WTC11 (cell line): ENCODE results near the gene SLC5A3.

ENCODE experiments used
- TF ChIP-seq, protein P1 (sequence below): sonication (generic); formaldehyde crosslinking; IDR thresholded peaks from 2 replicates; pipeline ENCODE4 v1.8.0; 2022; ENCODE audit warnings: mild to moderate bottlenecking, missing genetic modification reagents
- TF ChIP-seq, protein P2 (sequence below): fragments of 200-600 bp; IDR thresholded peaks from 2 replicates; pipeline ENCODE4 v1.8.0; 2022; ENCODE audit warnings: antibody characterized with exemption

DNA sequence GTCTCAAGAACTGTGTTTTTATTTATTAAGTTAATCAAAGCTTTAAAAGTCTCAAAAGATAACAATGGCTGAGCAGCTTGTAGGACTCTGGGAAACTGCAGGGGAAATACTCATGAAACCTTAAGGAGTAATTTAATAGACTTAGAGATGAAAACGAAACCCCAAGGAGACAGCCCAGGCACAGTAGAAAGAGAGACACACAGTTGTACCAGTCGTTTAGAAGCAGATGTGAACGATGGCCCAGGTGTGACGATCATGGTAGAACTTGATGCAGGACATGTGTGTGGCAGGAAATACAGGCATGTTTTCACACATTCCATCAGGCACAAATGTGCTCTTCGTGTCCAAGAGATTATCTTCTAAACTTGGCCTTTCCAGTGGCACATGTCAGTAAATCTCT, 21.2 kb upstream of the SLC5A3 start:
- TF ChIP-seq, protein P1, sequence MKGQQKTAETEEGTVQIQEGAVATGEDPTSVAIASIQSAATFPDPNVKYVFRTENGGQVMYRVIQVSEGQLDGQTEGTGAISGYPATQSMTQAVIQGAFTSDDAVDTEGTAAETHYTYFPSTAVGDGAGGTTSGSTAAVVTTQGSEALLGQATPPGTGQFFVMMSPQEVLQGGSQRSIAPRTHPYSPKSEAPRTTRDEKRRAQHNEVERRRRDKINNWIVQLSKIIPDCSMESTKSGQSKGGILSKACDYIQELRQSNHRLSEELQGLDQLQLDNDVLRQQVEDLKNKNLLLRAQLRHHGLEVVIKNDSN (CRISPR knock-in tag): no peak
- TF ChIP-seq, protein P2, sequence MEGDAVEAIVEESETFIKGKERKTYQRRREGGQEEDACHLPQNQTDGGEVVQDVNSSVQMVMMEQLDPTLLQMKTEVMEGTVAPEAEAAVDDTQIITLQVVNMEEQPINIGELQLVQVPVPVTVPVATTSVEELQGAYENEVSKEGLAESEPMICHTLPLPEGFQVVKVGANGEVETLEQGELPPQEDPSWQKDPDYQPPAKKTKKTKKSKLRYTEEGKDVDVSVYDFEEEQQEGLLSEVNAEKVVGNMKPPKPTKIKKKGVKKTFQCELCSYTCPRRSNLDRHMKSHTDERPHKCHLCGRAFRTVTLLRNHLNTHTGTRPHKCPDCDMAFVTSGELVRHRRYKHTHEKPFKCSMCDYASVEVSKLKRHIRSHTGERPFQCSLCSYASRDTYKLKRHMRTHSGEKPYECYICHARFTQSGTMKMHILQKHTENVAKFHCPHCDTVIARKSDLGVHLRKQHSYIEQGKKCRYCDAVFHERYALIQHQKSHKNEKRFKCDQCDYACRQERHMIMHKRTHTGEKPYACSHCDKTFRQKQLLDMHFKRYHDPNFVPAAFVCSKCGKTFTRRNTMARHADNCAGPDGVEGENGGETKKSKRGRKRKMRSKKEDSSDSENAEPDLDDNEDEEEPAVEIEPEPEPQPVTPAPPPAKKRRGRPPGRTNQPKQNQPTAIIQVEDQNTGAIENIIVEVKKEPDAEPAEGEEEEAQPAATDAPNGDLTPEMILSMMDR: no peak
